Peyer's patch (tissue), 4 donors: ENCODE results near the gene CAPN1.

Experiments
- CTCF ChIP-seq, 6 experiments: fragments of 450-650 bp in 4 of 6; fragments of 200-600 bp in 2 of 6; sonication (generic) in 1 of 6; IDR thresholded peaks; one replicate each; pipeline ENCODE4 v1.5.1; 2017 to 2019; ENCODE audit warnings: antibody characterized with exemption in 6 of 6, mild to moderate bottlenecking in 3 of 6, moderate library complexity in 1 of 6
- POLR2A ChIP-seq, 2 donors: fragments of 450-650 bp; IDR thresholded peaks; one replicate each; pipeline ENCODE4 v1.5.1; 2017; ENCODE audit warnings: antibody characterized with exemption in 2 of 2, mild to moderate bottlenecking in 2 of 2, moderate library complexity in 2 of 2

DNA sequence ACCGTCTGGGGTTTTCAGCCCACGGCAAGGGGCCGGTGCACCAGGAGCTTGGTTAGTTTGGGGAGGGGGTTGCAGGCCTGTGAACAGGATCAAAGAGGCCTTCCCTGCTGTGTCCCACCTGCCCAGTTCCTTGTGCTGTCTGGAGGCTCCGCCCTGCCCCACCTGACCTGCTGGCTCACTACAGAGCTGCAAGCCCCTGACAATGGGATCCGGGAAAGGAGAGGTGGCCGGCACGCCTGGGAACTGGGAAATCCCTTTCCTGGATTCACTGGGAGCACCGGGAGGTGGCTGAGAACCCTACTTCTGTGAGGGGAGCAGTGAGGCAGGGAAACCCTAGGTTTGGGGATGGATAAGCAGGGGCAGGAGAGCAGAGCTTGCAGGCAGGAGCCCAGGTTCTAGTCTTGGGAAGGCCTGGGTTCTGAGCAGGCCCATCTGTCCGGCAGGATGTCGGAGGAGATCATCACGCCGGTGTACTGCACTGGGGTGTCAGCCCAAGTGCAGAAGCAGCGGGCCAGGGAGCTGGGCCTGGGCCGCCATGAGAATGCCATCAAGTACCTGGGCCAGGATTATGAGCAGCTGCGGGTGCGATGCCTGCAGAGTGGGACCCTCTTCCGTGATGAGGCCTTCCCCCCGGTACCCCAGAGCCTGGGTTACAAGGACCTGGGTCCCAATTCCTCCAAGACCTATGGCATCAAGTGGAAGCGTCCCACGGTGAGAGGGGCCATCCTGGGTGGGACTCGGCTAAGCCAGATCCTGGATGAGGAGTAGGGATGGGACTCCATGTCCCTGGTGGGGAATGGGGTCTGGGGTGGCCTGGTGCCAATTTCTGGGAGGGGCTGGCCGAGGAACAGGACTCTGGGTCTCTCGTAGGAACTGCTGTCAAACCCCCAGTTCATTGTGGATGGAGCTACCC is 786 bp downstream of the CAPN1 start:
- TF ChIP-seq CTCF (IDR thresholded peaks at IDR 0.05): no peak
- no peak for TF ChIP-seq POLR2A (IDR thresholded peaks at IDR 0.05)
